MV-4-11 (cell line): ENCODE measurements around the gene DPF3.
A peak's percentile ranks its signal among the peaks of the same experiment; 100 is the strongest.

ENCODE experiments used
- DNase-seq: peaks from one replicate; lab custom pipeline; 2025; lab: John Stamatoyannopoulos, UW

Gene DPF3

DNA sequence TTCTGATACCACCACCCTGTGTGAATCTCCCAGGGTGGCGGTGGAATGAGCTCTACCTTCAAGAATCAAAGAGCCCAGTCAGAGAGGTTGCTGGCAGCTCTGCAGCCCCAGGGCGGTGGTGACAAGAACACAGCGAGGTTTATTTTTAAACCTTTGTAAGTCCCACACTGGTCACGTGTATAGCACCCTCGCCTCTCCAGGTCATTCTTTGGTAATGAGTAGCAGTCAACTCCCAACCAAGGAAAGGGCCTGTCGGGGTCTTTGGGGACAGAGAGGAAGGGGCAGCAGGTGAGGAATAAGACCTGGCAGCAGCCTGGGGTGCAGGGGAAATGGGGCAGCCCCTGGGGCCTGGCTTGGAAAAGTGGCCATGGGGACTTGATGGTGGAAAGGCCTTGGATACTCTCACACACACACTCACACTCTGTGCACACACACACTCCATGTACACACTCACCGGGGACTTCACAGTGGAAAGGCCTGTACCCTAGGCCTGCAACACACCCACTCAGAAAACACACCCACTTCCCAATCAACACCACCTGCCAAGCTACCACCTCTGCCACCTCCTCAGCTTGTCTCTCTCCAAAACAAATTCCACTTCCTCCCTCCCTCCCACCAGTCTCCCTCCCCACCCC is 178.6 kb downstream of the DPF3 start:
- no peak for DNase-seq

GRCh38 chr14:72714871-72715214 is 179.1 kb downstream of the DPF3 start:
- DNase-seq, result no peak

DNA sequence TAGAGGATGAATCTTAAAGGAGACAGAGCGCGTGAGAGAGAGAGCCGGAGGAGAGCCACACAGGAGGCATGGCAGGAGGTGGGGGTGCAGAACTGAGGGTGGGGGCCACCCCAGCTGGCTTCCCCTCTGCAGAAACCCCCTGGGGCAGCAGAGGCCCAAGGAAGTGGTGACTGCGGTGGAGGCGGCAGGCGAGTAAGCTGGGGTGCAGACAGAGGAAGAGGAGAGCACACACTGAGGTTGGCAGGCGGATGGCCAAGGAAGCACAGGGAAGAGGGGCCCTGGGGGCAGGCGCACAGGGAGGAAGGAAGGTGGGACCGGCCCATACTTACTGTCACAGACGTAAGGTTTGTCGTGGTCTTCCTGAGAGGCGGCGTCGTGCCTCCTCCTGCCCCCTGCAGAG is 179.8 kb downstream of the DPF3 start:
- DNase-seq, result peak; percentile 36

GRCh38 chr14:72711936-72712335 is 182.0 kb downstream of the DPF3 start:
- no peak for DNase-seq

DNA sequence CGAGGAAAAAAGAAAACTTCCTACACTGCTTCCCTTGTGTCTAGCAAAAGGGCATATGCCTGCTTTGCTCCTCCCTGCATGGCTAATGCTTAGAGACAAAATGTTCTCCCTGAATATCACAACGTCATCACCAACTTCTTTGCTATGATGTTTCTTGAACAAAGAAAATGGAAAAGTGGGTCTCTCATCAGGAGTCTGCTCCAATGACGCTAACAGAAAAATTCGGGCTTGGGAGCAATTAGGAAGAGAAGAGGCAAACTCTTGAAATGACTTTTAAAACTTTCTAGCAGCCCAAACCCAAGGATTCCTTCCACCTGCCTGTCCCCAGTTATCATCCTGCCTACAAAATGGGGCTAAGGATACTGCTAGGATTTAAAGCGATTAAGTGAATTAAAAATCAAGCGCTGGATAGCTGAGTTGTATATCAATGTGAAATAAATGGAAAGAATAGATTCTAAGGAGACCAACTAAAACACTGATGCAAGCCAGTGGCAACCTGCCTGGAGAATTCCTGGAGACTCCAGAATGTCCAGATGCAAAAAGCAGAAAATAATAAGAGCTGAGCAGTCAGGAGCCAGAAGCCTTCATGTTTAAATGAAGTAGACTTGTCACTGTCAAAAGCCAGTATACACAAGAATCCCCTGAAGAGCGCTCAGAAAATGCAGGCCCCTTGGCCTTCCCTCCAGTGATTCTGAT is 183.8 kb downstream of the DPF3 start:
- DNase-seq, result no peak

DNA sequence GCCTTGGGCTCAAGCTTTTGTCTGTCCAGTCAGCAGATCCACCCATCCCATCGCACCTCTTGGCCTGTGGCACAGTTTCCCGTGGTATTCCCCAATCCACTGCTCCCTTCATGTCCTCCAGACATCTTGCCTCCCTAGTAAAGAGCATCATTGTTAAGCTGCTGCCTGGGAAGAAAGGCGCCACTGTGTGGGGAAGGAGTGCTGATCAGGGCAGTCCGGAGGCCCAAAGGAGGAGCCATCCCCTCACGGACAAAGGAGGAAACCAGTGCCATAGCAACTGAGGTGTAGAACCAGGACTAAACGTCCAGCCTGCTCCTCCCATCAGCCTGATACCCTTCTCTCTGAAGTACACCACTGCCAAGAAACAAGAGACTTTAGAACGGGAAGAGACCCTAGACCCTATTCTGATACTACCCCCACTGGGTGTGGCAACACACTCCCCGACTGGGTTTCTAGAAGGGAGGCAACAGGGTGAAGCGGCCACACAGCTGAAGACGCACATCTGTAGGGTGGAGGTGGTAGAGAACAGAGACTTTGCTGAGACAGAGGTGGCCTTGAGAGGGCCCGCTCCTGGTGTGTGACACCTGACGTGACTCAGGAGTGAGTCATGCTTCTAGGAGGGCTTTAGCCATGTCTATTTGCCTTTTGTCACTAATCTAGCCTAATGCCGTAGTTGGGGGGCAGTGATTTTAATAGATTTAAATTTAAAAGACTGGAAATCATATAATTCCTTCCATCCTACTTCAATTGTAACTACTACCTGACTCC is 185.0 kb downstream of the DPF3 start:
- DNase-seq, result no peak

DNA sequence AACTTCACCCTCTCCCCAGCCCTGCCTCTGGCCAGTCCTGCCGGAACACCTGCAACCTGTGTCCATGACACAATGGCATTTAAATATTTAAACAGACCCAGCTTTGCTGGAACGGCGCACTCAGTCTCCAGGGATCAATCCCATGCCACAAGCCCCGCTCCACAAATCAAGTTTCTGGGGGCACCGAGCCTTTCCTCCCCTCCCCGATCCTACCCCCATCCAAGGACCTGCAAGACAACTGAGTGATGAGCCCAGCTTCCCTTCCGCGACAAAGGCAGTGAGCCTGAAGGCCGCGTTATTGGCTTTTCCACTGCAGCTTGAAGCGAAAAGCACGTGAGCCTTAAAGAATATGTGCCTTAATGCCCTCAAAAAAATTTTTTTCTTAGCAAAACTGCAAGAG is 185.7 kb downstream of the DPF3 start:
- no peak for DNase-seq

- DNase-seq, result no peak
These were observed 187.4 kb downstream of the DPF3 start for GRCh38 chr14:72706485-72706884.

DNA sequence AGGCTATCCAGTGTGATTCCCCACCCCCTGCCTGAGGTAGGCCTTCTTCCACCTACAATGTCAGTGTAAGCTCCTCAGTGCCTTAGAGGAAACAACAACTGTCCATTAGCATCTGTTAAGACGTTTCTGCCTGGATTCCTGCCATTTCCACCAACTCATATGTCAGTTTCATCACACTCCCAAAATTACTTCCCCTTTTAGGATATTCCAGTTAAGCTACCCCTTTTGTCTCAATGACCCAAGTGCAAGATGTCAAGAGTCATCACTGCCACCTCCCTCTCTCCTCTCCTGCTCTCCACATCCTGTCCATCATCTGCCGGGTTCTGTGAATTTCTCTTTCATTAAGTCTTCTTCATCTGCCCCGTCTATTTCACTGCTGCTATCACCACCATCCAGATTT is 189.4 kb downstream of the DPF3 start:
- DNase-seq, result peak; percentile 94

GRCh38 chr14:72701605-72702004 is 192.3 kb downstream of the DPF3 start:
- DNase-seq, result peak; percentile 55

GRCh38 chr14:72701237-72701565 is 192.7 kb downstream of the DPF3 start:
- DNase-seq, result no peak

GRCh38 chr14:72700338-72701236 is 193.3 kb downstream of the DPF3 start:
- no peak for DNase-seq

DNA sequence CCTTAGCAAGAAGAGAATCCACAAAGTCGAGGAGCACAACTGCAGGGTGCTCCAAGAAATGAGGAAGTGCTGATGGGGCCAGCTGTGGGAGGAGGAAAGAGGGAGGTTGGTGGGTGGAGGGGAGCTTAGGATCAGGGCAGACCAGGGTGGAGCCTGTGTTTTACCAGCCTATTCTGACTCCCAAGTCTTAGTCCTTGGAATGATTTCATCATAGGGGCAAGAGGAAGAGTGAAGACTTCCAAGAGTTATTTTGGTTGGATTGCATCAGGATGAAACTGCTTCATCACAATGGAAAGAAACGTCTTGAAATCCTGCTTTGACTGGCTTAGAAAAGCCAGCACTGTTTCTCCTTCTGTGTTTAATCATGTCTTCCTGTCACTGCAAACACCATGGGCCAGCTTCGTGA is 194.0 kb downstream of the DPF3 start:
- DNase-seq, result peak; percentile 98

DNA sequence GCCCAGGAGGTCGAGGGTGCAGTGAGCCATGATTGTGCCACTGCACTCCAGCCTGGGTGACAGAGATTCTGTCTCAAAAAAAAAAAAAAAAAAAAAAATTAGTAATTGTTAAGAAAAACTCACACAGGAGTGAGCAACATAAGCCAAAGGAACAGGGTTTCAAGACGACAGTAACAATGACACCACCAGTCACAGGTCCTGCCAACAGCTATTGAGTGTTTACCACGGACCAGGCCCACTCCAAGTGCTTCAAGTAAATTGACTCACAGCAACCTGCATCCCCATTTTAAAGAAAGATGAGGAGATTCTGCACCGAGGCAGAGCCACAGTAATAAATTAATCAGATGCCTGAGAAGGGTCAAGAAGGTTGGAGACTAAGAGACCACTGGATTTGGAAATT is 194.5 kb downstream of the DPF3 start:
- no peak for DNase-seq

DNA sequence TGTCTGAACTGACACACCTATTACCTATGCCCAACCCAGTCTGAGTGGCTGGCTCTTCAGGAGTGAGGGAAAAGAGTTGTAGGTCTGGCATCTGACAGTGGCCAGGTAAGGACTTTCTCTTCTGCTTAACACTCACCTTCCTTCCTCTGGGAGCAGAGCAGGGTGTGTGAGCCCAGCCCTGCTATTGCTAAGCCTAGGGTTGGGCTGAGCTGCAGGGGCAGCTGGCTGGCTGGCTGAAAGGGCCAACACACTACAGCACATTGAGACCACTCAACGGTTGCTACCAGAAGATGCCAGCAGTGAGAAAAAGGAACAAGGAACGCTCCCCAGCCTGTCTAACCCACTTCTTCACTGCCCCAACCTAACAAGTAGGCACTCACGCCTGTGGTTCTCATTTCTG is 201.2 kb downstream of the DPF3 start:
- DNase-seq, result peak; percentile 24

GRCh38 chr14:72690324-72690723 is 203.6 kb downstream of the DPF3 start:
- no peak for DNase-seq

- no peak for DNase-seq
These were observed 204.8 kb downstream of the DPF3 start for GRCh38 chr14:72688990-72689671.

DNA sequence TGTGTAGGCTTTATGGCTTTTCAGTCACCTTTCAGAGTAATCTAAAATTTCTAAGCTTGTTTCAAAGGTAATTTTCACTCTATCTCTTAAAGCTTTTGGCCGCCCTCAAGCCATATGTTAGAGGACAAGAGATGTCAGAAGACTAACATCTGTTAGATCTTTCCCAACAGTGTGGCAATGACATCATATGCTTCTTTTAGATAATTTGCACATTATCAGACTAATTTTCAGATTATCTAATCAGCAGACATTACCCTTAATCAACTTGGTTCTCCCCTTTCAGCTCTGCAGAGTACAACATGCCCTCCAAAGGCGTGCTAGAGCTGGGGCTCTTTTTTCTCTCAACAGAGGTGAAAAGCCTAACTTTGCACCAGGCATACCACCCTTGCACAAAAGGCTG is 207.1 kb downstream of the DPF3 start:
- DNase-seq, result no peak

- DNase-seq, result peak; percentile 60
These were observed 207.8 kb downstream of the DPF3 start for GRCh38 chr14:72686101-72686500.

- DNase-seq, result no peak
These were observed 208.4 kb downstream of the DPF3 start for GRCh38 chr14:72685456-72685855.

DNA sequence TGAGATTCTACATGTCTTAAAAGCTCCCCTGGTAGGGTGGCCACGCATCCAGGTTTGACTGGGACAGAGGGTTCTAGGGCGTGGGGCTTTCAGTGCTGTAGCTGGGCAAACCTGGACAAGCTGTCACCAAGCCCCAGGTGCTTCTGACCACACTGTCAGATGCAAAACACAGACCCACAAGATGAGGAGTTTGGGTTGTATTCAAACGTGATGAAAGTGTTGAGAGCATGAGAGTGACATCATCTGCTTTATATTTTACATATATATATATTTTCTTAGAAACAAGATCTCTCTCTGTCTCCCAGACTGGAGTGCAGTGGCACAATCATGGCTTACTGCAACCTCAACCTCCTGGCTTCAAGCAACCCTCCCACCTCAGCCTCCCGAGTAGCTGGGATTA is 210.1 kb downstream of the DPF3 start:
- DNase-seq, result no peak

DNA sequence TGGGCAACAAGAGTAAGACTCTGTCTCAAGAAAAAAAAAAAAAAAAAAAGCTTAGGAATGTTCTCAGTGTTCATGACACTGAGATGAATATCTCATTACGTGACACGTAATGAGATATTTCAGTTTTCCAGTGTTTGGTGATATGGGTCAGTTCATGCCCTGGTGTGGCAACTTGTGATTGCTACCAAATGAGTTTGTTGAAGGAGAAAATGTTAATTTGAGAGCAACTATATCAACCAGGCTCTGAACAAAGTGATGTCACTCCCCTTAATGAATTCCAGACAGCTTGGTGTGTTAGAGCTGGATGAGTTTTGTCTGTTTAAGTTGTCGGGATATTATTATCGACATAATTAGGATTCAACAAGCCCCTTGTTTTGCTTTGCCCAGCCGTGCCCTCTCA is 211.7 kb downstream of the DPF3 start:
- DNase-seq, result no peak
